Left renal pelvis (tissue), 4 donors: ENCODE measurements around the gene PRPF38A. TPM values are rescaled to one million over a fixed set of nuclear protein-coding genes. Genes with fewer than 3 reads are reported as not detected.

Source experiments
- DNase-seq, 4 donors: peaks; one replicate each; pipeline ENCODE4 v3.0.0-alpha.2; 2013; ENCODE audit warnings: low read depth in 4 of 4, low spot score in 3 of 4
- polyA plus RNA-seq, 4 donors: library from polyadenylated mRNA; unstranded; fragments of 120-200 nt; gene quantifications; one replicate each; pipeline ENCODE4 v1.2.1, GENCODE V29; 2013; ENCODE audit not compliant: insufficient read length in 4 of 4

The PRPF38A gene
- polyA plus RNA-seq, 4 donors, result 66.6 to 86.0 (median 79.2) TPM

DNA sequence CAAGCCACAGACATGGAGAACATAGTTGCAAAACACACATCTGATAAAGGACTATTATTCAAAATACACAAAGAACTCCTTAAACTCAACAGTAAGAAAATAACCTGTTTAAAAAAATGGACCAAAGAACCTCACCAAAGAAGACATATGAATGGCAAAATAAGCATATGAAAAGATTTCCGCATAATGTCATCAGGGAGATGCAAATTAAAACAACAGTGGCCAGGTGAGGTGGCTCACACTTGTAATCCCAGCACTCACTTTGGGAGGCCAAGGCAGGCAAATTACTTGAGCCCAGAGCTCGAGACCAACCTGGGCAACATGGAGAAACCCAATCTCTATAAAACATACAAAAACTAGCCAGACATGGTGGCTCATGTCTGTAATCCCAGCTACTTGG lies 50.4 kb downstream of the PRPF38A start:
- no peak for DNase-seq

DNA sequence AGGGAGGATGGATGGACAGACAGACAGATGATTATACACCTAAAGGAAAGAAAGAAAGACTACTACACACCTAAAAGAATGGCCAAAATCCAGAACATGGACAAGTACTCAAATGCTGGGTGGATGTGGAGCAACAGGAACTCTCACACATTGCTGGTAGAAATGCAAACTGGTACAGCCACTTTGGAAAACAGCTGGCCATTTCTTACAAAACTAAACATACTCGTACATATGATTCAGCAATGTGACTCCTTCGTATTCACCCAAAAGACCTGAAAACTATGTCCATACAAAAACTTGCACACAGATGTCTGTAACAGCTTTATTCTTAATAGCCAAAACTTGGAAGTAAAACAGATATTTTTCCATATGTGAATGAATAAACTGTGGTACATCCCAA lies 51.3 kb downstream of the PRPF38A start:
- no peak for DNase-seq

DNA sequence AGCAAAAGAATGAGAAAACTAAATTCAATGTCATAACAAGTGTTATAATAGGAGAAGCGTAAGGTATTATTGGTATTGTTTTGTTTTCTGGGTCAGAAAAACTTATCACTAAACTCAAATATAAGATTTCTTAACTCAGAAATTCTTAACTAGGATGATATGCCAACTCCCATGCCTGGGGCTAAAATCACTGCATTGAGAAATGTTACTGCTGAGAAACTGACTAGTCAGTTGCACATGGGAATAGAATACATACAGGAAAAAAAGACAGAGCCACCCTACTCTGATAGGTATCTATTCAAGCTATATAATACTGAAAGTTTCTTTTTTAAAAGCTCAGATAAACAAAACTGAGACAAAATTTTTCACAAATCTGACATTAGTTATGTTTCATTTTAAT lies 56.3 kb downstream of the PRPF38A start:
- DNase-seq, result no peak

DNA sequence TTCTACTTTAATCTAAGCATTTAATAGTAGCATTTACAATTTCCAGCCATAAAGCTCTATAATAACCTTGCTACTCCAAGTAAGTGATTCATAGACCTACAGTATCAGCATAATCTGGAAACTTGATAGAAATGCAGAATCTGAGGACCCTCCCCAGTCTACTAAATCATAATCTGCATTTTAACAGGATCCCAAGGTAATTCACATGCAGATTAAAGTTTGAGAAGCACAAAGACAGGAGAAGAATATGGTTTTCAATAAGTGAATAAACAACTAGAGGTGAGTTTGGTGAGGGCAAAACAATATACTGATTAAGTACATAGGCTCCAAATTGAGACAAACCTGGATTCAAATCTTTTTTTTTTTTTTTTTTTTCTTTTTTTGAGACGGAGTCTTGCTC lies 57.4 kb downstream of the PRPF38A start:
- no peak for DNase-seq

DNA sequence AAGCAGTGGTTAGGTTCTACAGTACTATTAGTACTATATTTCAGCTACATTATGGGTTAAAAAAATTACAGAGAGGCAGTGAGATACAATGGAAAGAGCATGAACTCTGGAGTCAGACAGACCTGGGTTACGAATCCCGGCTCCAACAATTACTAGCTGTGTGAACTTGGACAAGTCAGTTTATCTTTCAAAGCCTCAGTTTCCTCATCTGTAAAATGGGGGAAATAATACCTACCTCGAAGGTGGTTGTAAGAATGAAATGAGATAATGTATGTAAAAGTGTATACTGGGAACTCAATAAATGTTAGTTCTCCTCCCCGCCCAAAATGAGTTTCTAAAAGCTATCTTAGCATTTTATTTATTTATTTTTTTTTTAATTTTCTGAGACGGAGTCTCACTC lies 59.5 kb downstream of the PRPF38A start:
- DNase-seq, result no peak

DNA sequence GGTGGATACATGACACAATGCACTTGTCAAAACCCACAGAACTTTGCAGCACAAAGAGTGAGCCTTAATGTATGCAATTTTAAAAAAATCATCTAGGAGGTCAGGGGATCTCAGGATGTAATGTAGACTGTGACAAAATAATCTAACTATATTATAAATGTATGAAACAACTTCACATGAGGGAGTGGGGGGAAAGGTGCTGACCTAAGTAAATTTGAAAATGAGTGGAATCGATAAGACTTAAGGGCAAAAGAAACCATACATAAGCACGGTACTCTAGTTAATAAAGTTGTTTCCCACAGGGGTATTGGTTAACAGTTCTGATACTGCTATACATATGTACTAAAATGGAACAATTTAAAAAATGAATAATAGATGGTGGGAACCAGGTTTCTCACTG lies 64.7 kb downstream of the PRPF38A start:
- DNase-seq, result no peak

Other genes starting within 250 kb of the PRPF38A start
- gene CC2D1B, start 38.4 kb upstream of the PRPF38A start, polyA plus RNA-seq, result 10 to 100 TPM; 19.5 to 38.6 (median 36.5) TPM
- 1 to 10 TPM; 4.2 to 8.2 (median 7.2) TPM for gene ORC1, start 179 bp upstream of the PRPF38A start, polyA plus RNA-seq
- 100 to 1,000 TPM in 1 of 4 donors, 10 to 100 TPM in 3; 66.8 to 119 (median 80.4) TPM for gene TUT4, start 148.5 kb downstream of the PRPF38A start, polyA plus RNA-seq
- 10 to 100 TPM; 71.5 to 93.5 (median 76.9) TPM for gene GPX7, start 197.8 kb downstream of the PRPF38A start, polyA plus RNA-seq
- 1 to 10 TPM in 3 of 4 donors, under 1 TPM in 1; 0.74 to 2.4 (median 1.8) TPM for gene SHISAL2A, start 228.6 kb downstream of the PRPF38A start, polyA plus RNA-seq